Parathyroid adenoma (tissue), 2 donors: ENCODE data around the gene TCP11.

ENCODE experiments used
- H2AFZ ChIP-seq: fragments of 300-600 bp; sonication (generic); one replicate; pipeline ENCODE4 v1.7.0; 2017; ENCODE audit warnings: antibody characterized with exemption, mild to moderate bottlenecking
- H3K27ac ChIP-seq: fragments of 300-600 bp; sonication (generic); one replicate; pipeline ENCODE4 v1.7.0; 2017
- H3K27me3 ChIP-seq: fragments of 300-600 bp; sonication (generic); one replicate; pipeline ENCODE4 v1.7.0; 2017; ENCODE audit warnings: low read length; ENCODE audit not compliant: control insufficient read depth, insufficient read depth
- H3K36me3 ChIP-seq: fragments of 300-600 bp; sonication (generic); one replicate; pipeline ENCODE4 v1.7.0; 2017; ENCODE audit warnings: low read length; ENCODE audit not compliant: control insufficient read depth, insufficient read depth
- H3K4me1 ChIP-seq: fragments of 300-600 bp; sonication (generic); one replicate; pipeline ENCODE4 v1.7.0; 2017; ENCODE audit warnings: control low read depth
- H3K4me2 ChIP-seq: fragments of 300-600 bp; sonication (generic); one replicate; pipeline ENCODE4 v1.7.0; 2017; ENCODE audit warnings: low read length
- H3K4me3 ChIP-seq: fragments of 300-600 bp; sonication (generic); one replicate; pipeline ENCODE4 v1.7.0; 2017; ENCODE audit warnings: low read depth, low read length
- H3K79me2 ChIP-seq: fragments of 300-600 bp; sonication (generic); one replicate; pipeline ENCODE4 v1.7.0; 2017; ENCODE audit warnings: control low read depth
- H3K9ac ChIP-seq: fragments of 300-600 bp; sonication (generic); one replicate; pipeline ENCODE4 v1.7.0; 2017; ENCODE audit warnings: mild to moderate bottlenecking
- H3K9me3 ChIP-seq: fragments of 300-600 bp; sonication (generic); one replicate; pipeline ENCODE4 v1.7.0; 2017; ENCODE audit warnings: low read length; ENCODE audit not compliant: control insufficient read depth
- CTCF ChIP-seq: fragments of 300-600 bp; sonication (generic); IDR thresholded peaks from one replicate; pipeline ENCODE4 v1.7.0; 2017; ENCODE audit warnings: antibody characterized with exemption, mild to moderate bottlenecking
- donor health status: primary hyperparathyroidism.

The TCP11 gene

DNA sequence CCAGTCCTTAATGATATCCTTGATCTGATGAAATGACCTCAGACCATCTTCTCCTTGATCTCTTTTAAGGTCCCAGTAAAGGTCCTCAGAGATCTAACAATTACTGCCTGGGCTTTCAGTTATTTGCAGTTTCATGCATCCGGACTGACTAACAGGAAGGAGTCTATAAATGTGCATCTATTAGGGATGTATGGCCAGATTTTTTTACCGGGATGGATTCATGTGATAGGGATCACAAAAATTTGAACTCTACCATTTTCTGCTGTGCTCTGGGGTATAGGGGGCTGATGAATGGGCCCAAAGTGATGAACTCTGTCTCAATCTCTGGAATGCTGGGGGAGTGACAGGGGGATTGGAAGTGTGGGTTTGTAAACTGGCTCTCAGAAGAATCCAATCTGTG, 36.5 kb upstream of the TCP11 start:
- no peak overlapping the region for H3K9ac ChIP-seq
- no peaks in the 10 kb centered on the region for H3K79me2 ChIP-seq
- no peaks in the 10 kb centered on the region for H3K36me3 ChIP-seq
- H2AFZ ChIP-seq = no peak overlapping the region
- no peak overlapping the region for H3K4me2 ChIP-seq
- no peak overlapping the region for H3K4me3 ChIP-seq
- no peaks in the 10 kb centered on the region for H3K27me3 ChIP-seq
- peaks cover 4% of the 10 kb centered on the region for H3K4me1 ChIP-seq
- no peak overlapping the region for H3K27ac ChIP-seq
- no peaks in the 10 kb centered on the region for H3K9me3 ChIP-seq
- no peak for TF ChIP-seq CTCF

GRCh38 chr6:35177157-35177556, 36.0 kb upstream of the TCP11 start:
- no peak overlapping the region for H3K9ac ChIP-seq
- no peak overlapping the region for H3K4me2 ChIP-seq
- H3K27me3 ChIP-seq = no peaks in the 10 kb centered on the region
- H3K4me1 ChIP-seq = peaks cover 4% of the 10 kb centered on the region
- TF ChIP-seq CTCF = no peak
- no peak overlapping the region for H2AFZ ChIP-seq
- no peaks in the 10 kb centered on the region for H3K36me3 ChIP-seq
- no peak overlapping the region for H3K4me3 ChIP-seq
- H3K79me2 ChIP-seq = no peaks in the 10 kb centered on the region
- no peak overlapping the region for H3K27ac ChIP-seq
- H3K9me3 ChIP-seq = no peaks in the 10 kb centered on the region

DNA sequence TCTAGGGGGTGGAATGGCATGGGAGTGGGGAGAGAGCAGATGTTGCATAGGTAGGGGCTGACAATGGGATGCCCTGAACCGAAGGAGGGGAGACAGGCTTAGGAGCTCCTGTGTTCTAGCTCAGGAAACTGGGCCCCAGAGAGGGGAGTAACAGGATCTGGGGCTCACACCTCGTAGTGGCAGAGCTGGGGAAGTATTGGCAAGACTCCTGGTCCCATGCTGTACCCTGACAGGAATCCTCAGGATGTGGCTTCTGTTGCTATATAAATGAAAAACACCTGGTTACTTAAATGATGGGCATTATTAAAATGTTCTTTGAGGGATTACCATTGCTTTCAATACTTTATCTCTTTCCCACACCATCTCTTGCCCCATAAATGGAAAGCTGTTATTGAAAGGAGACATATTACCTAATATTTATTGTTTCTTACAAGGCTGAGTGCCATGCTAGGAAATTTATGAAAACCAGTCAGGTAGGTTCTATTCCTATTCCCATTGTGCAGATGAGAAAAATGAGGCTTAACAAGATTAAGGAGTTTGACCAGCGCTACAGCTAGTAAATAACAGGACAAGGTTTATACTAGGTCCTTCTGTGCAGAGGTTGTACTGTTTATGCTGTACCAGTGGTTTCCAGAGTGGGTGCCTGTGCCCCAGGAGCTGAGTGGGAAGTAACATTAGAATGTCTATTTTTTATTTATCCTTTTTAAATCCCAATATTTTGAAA, 35.3 kb upstream of the TCP11 start:
- H3K4me3 ChIP-seq = no peak overlapping the region
- H3K79me2 ChIP-seq = no peaks in the 10 kb centered on the region
- H3K27me3 ChIP-seq = no peaks in the 10 kb centered on the region
- TF ChIP-seq CTCF = no peak
- H2AFZ ChIP-seq = no peak overlapping the region
- no peak overlapping the region for H3K27ac ChIP-seq
- H3K4me1 ChIP-seq = no peaks in the 10 kb centered on the region
- no peak overlapping the region for H3K9ac ChIP-seq
- H3K9me3 ChIP-seq = no peaks in the 10 kb centered on the region
- H3K4me2 ChIP-seq = no peak overlapping the region
- H3K36me3 ChIP-seq = no peaks in the 10 kb centered on the region

- no peak for TF ChIP-seq CTCF
- H3K4me3 ChIP-seq = no peak overlapping the region
- no peak overlapping the region for H3K4me2 ChIP-seq
- no peaks in the 10 kb centered on the region for H3K79me2 ChIP-seq
- no peaks in the 10 kb centered on the region for H3K9me3 ChIP-seq
- no peak overlapping the region for H3K9ac ChIP-seq
- no peak overlapping the region for H3K27ac ChIP-seq
- no peaks in the 10 kb centered on the region for H3K27me3 ChIP-seq
- H3K4me1 ChIP-seq = no peaks in the 10 kb centered on the region
- no peaks in the 10 kb centered on the region for H3K36me3 ChIP-seq
- no peak overlapping the region for H2AFZ ChIP-seq
Measured at GRCh38 chr6:35174501-35174900, 33.4 kb upstream of the TCP11 start.

DNA sequence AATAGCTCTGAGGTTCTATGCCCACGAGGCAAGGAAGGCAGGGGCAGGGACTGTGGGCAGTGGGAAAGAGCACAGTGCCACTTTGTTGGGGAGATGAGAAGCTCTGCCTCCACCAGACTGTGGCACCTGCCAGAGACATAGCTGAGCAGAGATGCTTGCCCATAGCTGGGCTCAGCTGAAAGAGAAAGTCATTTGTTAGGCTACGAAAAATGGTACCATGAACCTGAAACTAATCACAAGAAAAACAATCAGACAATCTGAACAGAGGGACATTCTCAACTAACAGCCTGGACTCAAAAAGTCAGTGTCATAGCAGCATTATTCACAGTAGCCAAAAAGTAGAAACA, 32.9 kb upstream of the TCP11 start:
- Histone ChIP-seq H3K9ac (no peak overlapping the region), H3K27me3 (no peaks in the 10 kb centered on the region), H3K36me3 (no peaks in the 10 kb centered on the region), H3K9me3 (no peaks in the 10 kb centered on the region), H3K27ac (no peak overlapping the region), H3K79me2 (no peaks in the 10 kb centered on the region), H3K4me1 (peaks cover under 1% of the 10 kb centered on the region), H3K4me3 (no peak overlapping the region), H2AFZ (no peak overlapping the region), H3K4me2 (no peak overlapping the region)
- no peak for TF ChIP-seq CTCF
